Measurements from ENCODE around the gene CACNB4.
"Not testable (repeated sequence)": the region's sequence is repeated elsewhere in the genome, so short reads cannot be mapped to it uniquely, and the experiment has no call there.

The CACNB4 gene

GRCh38 chr2:152019732-152020131 lies 79.1 kb downstream of the CACNB4 start:
- TF ChIP-seq CTCF (conservative IDR thresholded peaks at IDR 0.05; ENCODE audit: low read length), result no peak
- H3K4me3 ChIP-seq (ENCODE audit: low read length), result no peak overlapping the region
- DNase-seq (ENCODE audit: low read depth), result no peak

- no peak overlapping the region for H3K4me3 ChIP-seq (ENCODE audit: low read length)
- TF ChIP-seq CTCF (conservative IDR thresholded peaks at IDR 0.05; ENCODE audit: low read length), result no peak
- no peak for DNase-seq (ENCODE audit: low read depth)
Observed at GRCh38 chr2:152016181-152017120, 82.4 kb downstream of the CACNB4 start.

GRCh38 chr2:152015552-152015951 lies 83.3 kb downstream of the CACNB4 start:
- no peak overlapping the region for H3K4me3 ChIP-seq (ENCODE audit: low read length)
- DNase-seq (ENCODE audit: low read depth), result no peak
- no peak for TF ChIP-seq CTCF (conservative IDR thresholded peaks at IDR 0.05; ENCODE audit: low read length)

GRCh38 chr2:152012697-152013096 lies 86.1 kb downstream of the CACNB4 start:
- DNase-seq (ENCODE audit: low read depth), result peak; percentile 11
- TF ChIP-seq CTCF (conservative IDR thresholded peaks at IDR 0.05; ENCODE audit: low read length), result no peak

GRCh38 chr2:152011724-152012123 lies 87.1 kb downstream of the CACNB4 start:
- no peak for TF ChIP-seq CTCF (conservative IDR thresholded peaks at IDR 0.05; ENCODE audit: low read length)
- DNase-seq (ENCODE audit: low read depth), result no peak
- H3K4me3 ChIP-seq (ENCODE audit: low read length), result no peak overlapping the region

More at GRCh38 chr2:152012697-152013096, 86.1 kb downstream of the CACNB4 start:
- H3K4me3 ChIP-seq (ENCODE audit: low read length), result no peak overlapping the region

- TF ChIP-seq CTCF (conservative IDR thresholded peaks at IDR 0.05; ENCODE audit: low read length), result no peak
- DNase-seq (ENCODE audit: low read depth), result no peak
Observed at GRCh38 chr2:152005607-152006006, 93.2 kb downstream of the CACNB4 start.

GRCh38 chr2:152003283-152003682 lies 95.6 kb downstream of the CACNB4 start:
- not testable (repeated sequence) for H3K4me3 ChIP-seq (ENCODE audit: low read length); DNase-seq (ENCODE audit: low read depth)

More at GRCh38 chr2:152005607-152006006, 93.2 kb downstream of the CACNB4 start:
- H3K4me3 ChIP-seq (ENCODE audit: low read length), result no peak overlapping the region

Data from AG10803 (cell line).